HG03520 (cell line): ENCODE results near the gene NNMT.
A peak's percentile ranks its signal among the peaks of the same experiment; 100 is the strongest.
"Not testable (repeated sequence)": the region's sequence is repeated elsewhere in the genome, so short reads cannot be mapped to it uniquely, and the experiment has no call there.

Experiments used
- ATAC-seq: cut with Tn5 transposase; IDR thresholded peaks from one replicate; pipeline ENCODE4 v1.9.1; 2021; ENCODE audit warnings: mild to moderate bottlenecking, moderate library complexity; ENCODE audit not compliant: unreplicated experiment

The NNMT gene

DNA sequence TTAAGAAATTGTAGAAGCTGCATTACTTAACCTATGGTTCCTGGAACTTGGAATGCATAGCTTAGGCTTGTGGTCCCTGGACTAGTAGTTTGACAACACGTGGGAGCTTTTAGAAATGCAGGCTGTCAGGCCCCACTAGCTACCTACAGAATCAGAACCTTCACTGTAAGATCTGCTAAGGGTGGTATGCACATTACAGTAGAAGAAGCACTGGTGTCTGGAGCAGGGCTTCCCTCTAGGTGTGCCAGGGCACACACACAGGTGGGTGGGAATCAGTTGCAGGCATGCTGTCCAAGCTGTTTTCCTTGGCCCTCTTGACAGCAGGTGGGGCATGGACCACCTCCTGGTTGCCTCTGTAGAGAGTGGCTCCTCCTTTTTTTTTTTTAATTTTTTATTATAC, 8.8 kb downstream of the NNMT start:
- ATAC-seq = no peak

DNA sequence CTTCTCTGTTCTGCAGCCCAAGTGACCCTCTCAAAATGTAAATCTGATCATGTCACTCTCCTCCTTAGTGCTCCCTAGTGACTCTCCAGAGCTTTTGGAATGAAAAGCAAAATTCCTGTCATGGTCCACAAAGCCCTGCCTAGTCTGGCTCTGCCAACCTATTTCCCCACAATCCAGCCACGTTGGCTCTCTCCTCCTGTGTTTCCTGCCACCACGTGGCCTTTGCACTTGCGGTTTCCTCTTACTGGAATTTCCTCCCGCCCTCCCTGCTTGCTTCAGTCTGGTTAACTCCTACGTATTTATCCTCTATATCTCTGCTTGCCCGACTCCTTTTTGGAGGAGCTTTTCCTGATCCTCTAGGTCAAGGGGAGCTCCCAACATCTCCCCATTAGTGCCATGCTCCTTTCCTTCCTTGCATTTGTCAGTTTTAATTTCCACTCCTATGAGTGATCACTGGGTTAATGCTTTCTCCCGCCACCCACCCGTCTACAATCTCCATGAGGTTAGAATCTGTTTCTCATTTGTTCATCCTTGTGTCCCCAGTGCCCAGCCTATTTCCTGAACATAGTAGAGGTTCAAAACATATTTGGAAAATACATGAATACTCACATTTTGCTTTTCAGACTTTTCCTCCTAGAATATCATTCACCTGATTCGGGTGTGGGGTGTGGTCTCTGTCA, 11.5 kb downstream of the NNMT start:
- ATAC-seq = no peak

DNA sequence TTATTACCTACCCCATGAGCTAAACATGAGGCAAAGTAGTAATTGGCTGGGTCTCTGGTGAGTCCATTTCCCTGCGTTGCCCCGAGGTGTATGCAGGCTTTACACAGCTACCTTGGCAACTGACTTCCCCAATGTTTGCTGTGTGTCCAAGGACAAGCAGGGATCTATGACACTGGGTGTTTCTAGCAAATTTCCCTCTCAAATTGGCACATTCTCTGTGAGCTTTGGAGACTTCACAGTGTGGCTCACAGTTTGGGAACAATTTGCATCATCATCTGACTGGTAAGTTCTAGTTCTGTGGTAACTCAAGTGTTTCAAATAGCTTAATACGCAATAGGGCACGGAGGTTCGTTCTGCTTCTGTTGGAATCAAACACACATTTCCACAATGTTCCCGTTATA, 12.5 kb downstream of the NNMT start:
- no peak for ATAC-seq

DNA sequence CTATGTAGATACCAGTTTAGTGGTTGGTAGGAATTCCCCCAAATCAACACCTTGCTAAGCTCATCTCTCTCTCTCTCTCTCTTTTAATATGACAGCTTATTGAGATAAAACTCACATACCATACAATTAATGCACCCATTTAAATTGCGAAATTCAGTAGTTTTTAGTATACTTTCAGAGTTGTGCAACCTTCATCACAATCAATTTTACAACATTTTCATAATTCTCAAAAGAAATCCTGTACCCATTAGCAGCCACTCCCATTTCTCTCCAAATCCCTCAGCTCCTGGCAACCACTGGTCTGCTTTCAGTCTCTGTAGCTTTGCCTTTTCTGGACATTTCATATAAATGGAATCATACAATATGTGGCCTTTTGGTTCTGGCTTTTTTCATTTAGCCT, 13.3 kb downstream of the NNMT start:
- ATAC-seq = no peak

DNA sequence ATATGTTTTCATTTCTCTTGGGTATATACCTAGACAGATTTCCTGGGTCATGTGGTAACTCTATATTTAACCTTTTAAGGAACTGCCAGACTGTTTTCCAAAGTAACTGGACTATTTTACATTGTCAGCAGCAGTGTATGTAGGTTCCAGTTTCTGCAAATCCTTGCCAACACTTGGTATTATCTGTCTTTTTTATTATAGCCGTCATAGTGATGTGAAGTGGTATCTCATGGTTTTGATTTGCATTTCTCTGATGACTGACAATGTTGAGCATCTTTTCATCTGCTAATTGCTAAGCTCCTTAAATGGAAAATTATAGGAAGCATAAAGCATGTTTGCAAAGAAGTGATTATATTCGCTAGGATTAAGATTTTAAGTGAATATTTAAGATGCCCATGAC, 13.9 kb downstream of the NNMT start:
- no peak for ATAC-seq

DNA sequence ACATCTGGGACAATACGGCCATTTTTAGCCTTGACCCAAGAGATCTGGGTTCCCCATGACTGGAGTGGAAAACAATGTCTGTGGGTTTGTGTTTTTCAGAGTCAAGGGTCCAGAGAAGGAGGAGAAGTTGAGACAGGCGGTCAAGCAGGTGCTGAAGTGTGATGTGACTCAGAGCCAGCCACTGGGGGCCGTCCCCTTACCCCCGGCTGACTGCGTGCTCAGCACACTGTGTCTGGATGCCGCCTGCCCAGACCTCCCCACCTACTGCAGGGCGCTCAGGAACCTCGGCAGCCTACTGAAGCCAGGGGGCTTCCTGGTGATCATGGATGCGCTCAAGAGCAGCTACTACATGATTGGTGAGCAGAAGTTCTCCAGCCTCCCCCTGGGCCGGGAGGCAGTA, 15.7 kb downstream of the NNMT start:
- ATAC-seq = no peak

DNA sequence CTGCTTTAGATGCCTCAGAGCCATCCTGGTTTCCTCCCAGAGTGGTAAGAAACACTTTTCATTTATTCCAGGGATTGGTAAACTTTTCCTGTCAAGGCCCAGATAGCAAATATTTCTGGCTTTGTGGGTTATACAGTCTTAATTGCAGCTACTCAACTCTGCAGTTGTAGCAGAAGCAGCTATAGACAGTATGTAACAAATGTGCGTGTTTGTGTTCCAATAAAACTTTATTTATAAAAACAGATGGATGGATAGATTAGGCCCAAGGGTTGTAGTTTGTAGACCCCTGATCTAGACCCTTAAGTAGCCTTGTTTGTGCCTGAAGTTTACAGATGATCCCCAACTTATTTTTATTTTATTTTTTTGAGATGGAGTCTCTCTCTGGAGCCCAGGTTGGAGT, 17.9 kb downstream of the NNMT start:
- no peak for ATAC-seq

DNA sequence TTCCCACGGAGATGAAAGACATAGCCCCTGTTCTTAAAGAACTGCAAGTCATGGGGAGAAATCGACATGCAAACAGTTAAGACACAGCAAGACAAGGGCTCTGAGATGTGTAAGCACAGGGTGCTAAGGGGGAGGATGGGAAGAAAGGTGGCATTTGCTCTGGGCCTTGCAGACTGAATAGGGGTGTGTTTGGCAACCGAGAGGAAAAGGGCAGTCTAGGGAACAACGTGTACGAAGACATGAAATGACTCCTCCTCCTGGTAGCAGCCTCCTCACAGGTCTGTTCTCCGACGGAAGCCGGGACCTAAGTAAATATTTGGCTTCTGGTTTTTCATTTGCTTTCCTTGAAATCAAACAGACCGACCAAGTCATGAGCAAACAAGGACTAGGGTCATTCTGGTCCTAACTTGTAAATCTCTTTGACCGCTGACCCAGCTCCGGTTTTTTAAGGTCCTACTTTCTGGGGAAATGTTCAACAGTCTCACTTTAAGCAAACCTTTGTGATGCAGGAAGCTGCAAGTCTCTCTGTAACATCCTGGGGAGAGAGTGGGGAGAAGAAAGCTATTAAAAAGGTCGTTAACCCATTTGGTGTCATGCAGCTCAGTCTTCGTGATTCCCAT, 19.7 kb downstream of the NNMT start:
- ATAC-seq = no peak

DNA sequence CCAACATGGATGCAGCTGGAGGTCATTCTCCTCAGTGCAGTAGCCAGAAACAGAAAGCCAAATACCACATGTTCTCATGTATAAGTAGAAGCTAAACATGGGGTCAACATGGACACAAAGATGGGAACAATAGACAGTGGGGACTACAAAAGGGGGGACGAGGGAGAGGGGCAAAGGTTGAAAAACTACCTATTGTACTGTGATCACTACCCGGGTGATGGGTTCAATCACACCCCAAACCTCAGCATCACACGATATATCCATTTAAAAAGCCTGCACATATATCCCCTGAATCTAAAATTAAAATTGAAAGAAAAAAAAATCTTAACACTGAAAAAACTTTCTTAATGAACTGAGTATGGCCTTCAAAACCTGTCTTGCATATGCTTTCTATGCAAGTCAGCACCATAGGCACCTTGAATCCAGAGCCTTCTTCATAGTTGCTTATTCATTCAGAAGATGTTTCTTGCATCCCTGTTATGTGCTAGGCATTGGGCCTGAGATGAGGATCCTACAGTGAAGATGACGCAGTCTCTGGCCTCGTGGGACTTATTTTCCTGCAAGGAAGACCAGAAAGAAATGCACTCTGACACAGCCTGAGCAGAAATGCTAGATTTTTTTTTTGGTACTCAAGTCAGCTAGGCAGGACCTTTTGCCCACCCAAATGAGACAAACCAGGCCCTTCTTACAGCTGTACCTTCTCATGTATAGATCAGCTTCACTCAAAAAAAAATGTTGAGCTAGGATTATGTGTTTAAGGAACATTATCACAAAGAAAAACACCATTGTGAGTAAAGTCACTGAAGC, 21.0 kb downstream of the NNMT start:
- ATAC-seq = no peak

DNA sequence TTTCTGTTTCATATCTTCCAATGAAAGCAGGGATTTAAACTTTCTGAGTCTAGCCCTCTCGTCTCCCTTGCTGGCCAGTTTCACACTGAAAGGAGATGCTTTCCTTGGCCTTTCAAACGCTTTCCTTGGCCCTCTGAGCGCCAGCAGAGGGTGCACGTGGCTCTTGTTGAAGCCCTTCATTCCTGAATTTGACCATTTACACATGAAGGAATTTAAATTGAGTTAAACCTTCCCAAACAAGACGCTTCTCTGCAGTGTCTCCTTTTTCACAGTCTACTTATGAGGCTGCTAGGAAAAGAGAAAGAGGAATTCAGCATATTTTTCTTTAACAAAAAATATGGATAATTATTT, 21.6 kb downstream of the NNMT start:
- no peak for ATAC-seq

DNA sequence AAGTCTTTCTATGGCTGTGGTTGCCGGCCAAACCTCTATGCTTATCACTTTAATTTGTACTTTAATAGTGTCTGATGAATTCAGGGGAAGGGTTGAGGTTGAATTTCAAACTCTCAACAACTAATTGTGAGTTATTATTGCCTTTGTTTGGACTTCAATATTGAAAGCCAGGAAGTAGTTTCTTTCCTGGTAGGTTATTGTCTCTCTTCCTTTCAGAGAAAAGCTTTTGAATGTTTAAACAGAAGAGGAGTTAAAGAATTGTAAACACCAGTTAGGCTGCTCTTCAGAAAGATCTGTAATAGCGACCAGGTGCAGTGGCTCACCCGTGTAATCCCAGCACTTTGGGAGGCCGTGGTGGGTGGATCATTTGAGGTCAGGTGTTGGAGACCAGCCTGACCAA, 22.2 kb downstream of the NNMT start:
- no peak for ATAC-seq

DNA sequence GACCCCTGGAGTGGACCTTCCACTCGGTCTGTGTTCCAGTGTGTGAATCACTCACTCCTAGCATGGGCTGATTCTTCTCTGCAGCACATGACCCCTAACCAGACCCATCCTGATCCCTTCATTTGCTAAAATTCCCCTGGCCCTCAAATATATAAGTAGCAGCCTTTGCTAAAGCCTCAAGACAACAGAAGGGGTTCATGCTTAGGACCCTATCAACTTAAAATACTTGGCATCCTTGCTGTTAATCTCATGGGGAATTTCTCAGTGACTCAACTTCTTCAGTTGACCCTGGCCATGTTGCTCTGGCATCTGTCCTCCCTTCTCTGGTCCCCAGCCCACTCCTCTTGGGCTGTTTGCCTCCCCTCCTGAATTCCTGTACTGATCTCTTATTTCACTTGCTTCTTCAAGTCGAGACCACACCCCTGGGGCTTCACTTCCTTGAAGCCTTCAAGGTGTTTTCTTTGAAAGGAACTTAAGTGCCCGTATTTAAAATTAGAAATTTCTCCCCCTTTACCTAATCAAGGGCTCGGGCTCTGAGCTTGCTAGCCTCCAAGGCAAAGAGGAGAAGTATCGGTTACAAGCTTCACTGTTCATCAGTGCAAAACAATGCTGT, 23.6 kb downstream of the NNMT start:
- no peak for ATAC-seq

DNA sequence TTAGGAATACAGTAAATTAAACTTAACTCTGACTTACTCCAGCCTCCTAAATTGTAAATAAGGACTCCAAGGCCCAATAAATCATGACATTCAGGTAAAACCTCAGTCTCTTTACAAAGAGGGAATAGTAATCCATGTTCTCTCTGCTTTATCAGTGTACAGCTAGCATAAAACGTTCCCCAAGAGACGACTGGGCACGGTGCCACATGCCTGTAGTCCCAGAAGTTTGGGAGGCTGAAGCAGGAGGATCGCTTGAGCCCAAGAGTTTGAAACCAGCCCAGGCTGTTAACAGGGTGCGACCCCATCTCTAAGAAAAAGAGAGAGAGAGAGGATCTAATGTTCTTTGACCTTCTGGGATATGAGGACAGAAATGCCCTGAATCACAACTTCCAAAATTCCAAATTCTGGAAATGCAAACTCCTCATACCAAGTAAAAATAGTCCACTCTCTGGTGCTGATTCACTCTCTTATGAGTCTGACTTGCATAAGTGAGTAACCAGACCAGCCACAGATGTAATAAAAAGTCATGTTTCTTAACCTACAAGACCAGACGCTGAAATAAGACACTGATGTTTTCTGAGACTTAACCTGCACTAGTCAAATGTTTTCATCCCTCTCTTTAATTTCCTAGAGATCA, 25.5 kb downstream of the NNMT start:
- no peak for ATAC-seq

DNA sequence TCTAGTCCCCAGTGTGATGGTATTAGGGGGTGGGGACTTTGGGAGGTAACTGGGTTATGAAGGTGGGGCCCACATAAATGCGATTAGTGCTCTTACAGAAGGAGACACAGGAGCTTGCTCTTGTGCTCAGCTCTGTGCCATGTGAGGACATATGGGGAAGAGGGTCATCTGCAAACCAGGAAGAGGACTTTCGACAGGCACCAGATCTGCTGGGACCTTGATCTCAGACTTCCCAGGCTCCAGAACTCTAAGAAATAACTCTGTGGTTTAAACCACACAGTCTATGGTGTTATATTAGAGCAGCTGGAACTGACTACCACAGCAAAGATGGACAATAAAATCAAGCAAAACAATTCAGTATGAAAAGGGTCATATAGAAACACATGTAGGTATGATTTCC, 26.7 kb downstream of the NNMT start:
- ATAC-seq = no peak

DNA sequence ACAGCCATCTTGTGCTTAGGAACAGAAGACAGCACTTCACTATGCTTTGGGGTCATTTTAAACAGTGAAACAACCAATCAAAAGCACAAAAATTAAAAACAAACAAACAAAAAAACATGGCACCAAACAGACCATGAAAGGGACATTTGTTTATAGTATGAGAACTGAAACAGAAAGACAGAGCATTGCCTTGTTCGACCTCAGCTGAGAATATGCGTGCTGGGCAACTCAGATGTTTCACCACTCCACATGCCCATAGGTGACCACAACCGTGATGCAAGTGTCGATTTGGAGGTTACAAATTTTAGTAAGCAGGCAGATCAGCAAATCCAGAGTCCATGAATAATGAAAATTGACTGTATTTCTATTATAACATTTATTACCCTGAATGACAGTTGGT, 30.0 kb downstream of the NNMT start:
- no peak for ATAC-seq

DNA sequence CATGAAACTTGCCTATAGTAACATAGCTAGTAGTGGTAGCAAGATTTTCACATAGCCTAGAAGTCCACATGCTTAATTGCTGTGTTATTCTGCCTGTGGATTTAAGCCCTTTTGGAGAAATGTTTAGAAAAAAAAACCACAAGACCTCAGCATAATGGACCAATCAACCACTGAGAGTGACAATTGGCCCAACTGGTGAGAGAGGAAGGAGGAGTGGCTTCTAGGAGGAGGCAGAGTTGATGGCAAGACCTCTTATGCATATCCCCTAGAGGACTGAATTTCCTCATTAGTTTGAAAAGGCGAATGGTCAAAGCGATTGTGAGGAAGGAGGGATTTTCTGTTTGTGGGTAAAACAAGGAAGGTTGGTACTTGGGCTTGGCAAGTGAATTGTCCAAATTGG, 30.6 kb downstream of the NNMT start:
- no peak for ATAC-seq

DNA sequence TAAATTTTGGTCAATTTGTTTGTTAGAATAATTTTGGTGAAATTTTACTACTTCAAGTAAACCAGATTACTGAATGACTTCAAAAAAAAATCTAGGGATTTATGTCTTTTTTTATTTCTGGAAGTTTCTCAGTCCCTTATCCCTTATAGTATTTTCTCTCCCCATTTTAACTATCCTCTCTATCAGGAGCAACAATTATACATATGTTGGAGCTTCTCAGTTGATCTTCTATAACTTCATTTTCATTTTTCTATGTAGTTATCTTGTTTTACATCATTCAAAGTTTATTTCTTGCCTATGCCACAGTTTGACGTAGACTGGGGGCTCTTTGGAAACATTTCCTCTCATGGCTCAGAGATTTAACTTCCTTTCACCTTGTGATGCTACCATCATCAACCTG, 34.2 kb downstream of the NNMT start:
- ATAC-seq = no peak

DNA sequence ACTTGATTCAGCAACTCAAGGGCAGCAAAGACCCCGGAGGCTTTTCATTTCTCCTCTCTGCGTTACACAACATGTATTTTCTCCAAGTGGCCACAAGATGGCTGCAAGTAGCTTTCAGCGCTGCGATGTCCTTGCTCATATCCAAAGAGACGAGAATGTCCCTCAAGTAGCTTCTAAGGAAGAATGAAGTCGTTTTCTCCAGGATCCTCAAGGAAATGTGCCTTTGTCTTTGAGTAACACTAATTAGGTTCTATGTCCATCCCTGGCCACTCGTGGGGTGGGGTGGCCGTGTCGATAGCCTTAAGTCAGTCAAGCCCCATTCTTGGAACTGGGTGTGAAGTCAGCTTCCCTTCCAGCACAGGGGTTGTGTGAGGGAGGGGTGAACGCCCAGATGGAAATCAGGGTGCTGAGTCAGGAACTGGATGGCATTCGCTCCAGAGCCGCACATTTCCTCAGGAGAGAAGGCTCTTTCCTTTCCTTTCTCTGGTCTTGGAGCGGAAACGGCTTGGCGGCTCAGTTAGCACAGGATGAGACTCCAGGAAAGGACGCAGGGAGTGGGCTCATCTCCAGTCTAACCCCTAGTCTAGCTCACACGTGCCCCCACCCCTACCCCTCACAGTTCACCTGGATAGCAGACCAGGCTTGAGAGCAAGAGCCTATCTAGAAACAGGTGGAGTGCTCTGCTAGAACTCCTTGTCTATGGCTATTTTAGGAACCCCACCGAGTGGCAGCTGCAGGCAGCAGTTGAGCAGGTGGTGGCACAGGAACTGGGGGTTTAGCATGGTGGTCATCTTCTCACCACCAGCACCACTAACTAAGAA, 44.3 kb downstream of the NNMT start:
- peak; percentile 64 for ATAC-seq

DNA sequence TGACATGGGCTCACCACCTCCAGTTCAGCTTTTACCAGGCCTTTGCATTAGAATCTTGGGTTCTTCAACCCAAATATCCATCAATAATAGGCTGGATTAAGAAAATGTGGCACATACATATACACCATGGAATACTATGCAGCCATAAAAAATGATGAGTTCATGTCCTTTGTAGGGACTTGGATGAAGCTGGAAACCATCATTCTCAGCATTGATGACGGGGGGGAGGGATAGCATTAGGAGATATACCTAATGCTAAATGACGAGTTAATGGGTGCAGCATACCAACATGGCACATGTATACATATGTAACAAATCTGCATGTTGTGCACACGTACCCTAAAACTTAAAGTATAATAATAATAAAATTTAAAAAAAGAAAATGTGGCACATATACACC, 45.5 kb downstream of the NNMT start:
- ATAC-seq = not testable (repeated sequence)

DNA sequence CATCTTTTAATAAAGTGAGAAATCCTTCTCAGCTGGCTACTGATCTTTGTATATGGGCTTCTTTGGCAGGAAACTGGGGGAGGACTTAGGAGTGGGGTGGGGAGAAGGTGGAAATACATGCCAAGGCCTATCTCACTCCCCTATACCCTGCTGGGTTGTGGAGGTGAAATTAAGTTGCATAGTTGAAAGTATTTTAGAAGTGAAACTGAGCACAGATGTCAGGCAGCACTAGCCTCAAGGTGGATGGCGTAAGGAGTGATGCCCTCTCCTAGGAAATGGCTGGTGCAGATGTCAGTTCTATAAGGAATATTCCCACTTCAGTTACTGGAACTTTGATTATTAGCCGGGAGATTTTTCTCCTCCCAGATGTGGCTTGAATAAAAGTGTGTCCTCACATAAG, 46.3 kb downstream of the NNMT start:
- ATAC-seq = no peak

DNA sequence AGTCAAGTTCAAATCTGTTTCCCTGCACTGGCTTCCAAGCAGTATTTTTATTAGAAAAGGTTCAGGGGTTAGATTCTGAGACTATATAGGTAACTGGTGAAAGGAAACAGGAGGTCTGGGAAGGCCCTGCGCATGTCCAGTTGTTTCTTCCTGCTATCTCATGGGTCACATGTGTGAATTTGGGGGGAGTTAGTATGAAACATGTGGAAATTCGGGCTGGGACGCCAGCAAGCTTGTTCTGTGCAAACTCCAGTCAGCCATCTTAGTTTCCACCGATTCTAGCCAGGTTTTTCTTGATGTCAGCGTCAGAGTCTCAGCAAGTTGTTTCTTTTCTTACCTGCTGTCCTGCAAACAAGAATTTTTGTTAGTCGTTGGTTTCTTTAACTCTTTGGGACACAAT, 46.8 kb downstream of the NNMT start:
- ATAC-seq = no peak
